Endothelial cell (in vitro differentiated cells): Measurements from ENCODE around the gene ST6GAL1. TPM values are rescaled to one million over a fixed set of nuclear protein-coding genes. Genes with fewer than 3 reads are reported as not detected.
A peak's percentile ranks its signal among the peaks of the same experiment; 100 is the strongest.
"Not testable (repeated sequence)": the region's sequence is repeated elsewhere in the genome, so short reads cannot be mapped to it uniquely, and the experiment has no call there.

Source experiments
- DNase-seq: peaks from one replicate; pipeline ENCODE4 v3.0.0; 2021; ENCODE audit warnings: low spot score
- H3K27ac Mint-ChIP-seq: one replicate; pipeline ENCODE4 v1.8.0; 2021; ENCODE audit warnings: mixed read lengths, inconsistent platforms; ENCODE audit not compliant: unreplicated experiment
- H3K27me3 Mint-ChIP-seq: one replicate; pipeline ENCODE4 v1.8.0; 2021; ENCODE audit warnings: mild to moderate bottlenecking, moderate library complexity, mixed read lengths, inconsistent platforms; ENCODE audit not compliant: unreplicated experiment
- H3K36me3 Mint-ChIP-seq: one replicate; pipeline ENCODE4 v1.8.0; 2021; ENCODE audit warnings: mild to moderate bottlenecking, low read depth, mixed read lengths, inconsistent platforms; ENCODE audit not compliant: unreplicated experiment
- H3K4me1 Mint-ChIP-seq: one replicate; pipeline ENCODE4 v1.8.0; 2021; ENCODE audit warnings: mild to moderate bottlenecking, mixed read lengths, inconsistent platforms; ENCODE audit not compliant: unreplicated experiment
- H3K4me3 Mint-ChIP-seq: one replicate; pipeline ENCODE4 v1.8.0; 2021; ENCODE audit warnings: mild to moderate bottlenecking, mixed read lengths, inconsistent platforms; ENCODE audit not compliant: unreplicated experiment
- H3K9me3 Mint-ChIP-seq: one replicate; pipeline ENCODE4 v1.8.0; 2021; ENCODE audit warnings: mixed read lengths, inconsistent platforms; ENCODE audit not compliant: unreplicated experiment
- total RNA-seq: library from RNA; stranded (reverse); fragmentation: NEBNext Ultra II Directional; extraction: Animal tissue kit (Norgen Biotek cat#: 25700); gene quantifications from one replicate; pipeline ENCODE4 v1.2.1, GENCODE V29; 2021; ENCODE audit not compliant: unreplicated experiment
- TF ChIP-seq, protein P1 (sequence below): fragments of 200-600 bp; sonication (generic); IDR thresholded peaks from one replicate; pipeline ENCODE4 v1.5.0; 2021; ENCODE audit warnings: antibody characterized with exemption; ENCODE audit not compliant: unreplicated experiment

The ST6GAL1 gene
- total RNA-seq, 1 donor from 2014 or later: 82.4 TPM

DNA sequence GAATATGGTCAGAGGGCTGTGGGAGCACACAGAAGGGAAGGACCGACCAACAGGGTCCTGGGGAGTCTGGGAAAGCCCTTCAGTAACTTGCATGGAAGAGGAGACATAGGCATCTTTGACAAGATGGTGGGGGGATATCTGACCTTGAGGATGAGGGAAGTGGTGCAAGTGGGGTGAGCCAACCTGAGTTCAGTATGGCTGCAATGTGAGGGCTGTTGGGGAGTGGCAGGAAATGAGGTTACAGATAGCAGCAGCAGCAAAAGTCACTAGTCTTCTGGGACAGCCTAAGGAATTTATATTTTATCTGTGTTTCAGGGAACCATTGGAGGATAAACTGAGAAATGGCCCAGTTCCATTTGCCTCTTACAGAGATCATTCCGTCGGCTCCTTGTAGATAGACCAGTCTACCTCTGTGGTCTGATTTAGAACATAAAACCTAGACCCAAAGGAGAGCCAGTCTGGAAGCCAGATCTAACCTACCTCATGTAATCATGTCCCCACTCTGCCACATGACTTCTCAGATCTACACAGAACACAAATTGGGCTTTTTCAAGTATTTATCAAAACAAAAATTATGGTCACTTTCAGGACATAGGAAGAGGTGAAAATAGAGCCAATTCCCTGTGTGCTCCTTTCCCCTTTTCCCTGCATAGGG lies 75.6 kb downstream of the ST6GAL1 start:
- peaks cover 16% of the 10 kb centered on the region for H3K36me3 Mint-ChIP-seq
- no peaks in the 10 kb centered on the region for H3K27me3 Mint-ChIP-seq
- no peak overlapping the region for H3K27ac Mint-ChIP-seq
- no peaks in the 10 kb centered on the region for H3K9me3 Mint-ChIP-seq
- H3K4me3 Mint-ChIP-seq: no peak overlapping the region
- peaks cover 5% of the 10 kb centered on the region for H3K4me1 Mint-ChIP-seq
- TF ChIP-seq, protein P1, sequence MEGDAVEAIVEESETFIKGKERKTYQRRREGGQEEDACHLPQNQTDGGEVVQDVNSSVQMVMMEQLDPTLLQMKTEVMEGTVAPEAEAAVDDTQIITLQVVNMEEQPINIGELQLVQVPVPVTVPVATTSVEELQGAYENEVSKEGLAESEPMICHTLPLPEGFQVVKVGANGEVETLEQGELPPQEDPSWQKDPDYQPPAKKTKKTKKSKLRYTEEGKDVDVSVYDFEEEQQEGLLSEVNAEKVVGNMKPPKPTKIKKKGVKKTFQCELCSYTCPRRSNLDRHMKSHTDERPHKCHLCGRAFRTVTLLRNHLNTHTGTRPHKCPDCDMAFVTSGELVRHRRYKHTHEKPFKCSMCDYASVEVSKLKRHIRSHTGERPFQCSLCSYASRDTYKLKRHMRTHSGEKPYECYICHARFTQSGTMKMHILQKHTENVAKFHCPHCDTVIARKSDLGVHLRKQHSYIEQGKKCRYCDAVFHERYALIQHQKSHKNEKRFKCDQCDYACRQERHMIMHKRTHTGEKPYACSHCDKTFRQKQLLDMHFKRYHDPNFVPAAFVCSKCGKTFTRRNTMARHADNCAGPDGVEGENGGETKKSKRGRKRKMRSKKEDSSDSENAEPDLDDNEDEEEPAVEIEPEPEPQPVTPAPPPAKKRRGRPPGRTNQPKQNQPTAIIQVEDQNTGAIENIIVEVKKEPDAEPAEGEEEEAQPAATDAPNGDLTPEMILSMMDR: no peak
- DNase-seq: no peak

DNA sequence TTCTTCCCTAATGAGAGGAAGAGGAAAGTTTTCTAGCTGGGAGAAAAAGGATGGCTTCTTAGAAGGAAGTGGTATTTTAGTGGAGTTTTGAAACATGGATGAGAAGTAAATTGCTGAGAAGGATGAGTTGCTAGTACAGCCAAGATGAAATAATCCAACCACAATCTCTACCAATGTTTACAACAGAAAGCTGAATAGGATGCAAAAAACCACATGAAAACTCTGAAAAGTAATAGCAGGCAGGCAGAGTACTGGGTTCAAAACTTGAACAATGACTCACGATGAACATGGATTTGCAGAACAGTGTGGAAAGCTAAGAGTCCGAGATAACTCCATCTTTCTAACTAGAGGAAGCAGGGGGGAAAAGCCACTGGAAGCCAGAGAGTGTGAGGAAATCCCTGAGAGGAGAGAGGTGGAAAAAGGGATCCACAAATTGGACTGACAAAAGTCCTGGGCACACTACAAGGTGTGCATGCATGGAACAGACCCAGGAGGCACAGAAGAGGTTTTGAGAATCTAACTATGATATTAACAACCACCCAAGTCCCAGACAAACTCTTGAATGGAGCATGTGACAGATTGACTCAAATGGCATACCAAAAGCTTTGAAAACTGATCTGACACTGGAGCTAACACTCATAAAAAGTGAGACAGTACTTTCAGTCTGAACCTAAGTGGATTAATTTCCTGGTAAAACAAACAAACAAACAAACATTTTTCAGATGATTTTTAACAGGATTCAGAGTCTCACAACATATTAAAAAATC lies 76.7 kb downstream of the ST6GAL1 start:
- DNase-seq: no peak
- Mint-ChIP-seq H3K9me3 (no peaks in the 10 kb centered on the region), H3K4me3 (peak overlapping the region; percentile 3), H3K27me3 (no peaks in the 10 kb centered on the region), H3K27ac (no peak overlapping the region), H3K36me3 (peaks cover 16% of the 10 kb centered on the region), H3K4me1 (peaks cover 8% of the 10 kb centered on the region)
- TF ChIP-seq, protein P1: no peak

DNA sequence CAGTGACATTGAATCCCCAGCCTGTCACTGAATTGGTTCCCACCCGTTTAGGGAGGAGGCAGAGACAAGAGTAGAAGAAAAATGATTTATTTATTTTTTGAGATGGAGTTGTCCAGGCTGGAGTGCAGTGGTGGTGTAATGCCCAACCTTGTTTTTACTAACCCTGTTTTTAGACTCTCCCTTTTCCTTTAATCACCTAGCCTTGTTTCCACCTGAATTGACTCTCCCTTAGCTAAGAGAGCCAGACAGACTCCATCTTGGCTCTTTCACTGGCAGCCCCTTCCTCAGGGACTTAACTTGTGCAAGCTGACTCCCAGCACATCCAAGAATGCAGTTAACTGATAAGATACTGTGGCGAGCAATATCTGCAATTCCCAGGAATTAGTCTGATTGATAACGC lies 80.1 kb downstream of the ST6GAL1 start:
- DNase-seq, H3K27me3 Mint-ChIP-seq, H3K4me3 Mint-ChIP-seq, H3K27ac Mint-ChIP-seq, H3K9me3 Mint-ChIP-seq: not testable (repeated sequence)
- peaks cover 19% of the 10 kb centered on the region for H3K36me3 Mint-ChIP-seq
- H3K4me1 Mint-ChIP-seq: peaks cover 18% of the 10 kb centered on the region

DNA sequence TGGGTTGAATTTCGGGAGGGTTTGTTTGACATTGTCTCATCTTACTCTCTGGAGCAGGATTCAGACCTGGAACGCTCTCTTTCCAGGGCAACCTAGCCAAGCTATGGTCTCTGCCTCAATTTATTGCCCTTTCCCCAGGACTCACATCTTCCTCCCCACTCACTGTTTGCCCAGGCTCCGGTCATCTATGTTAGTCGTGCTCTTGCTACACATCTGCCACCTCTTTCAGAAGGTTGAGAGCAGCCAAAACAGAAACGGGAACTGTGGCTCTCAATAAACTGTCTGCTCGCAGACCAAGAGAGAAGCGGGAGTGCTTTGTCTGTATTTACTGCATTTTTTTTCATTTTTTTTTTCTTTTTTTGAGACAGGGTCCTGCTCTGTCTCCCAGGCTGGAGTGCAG lies 81.6 kb downstream of the ST6GAL1 start:
- no peak overlapping the region for H3K4me3 Mint-ChIP-seq
- no peaks in the 10 kb centered on the region for H3K9me3 Mint-ChIP-seq
- DNase-seq: no peak
- peaks cover 19% of the 10 kb centered on the region for H3K36me3 Mint-ChIP-seq
- H3K4me1 Mint-ChIP-seq: peaks cover 13% of the 10 kb centered on the region
- no peak overlapping the region for H3K27ac Mint-ChIP-seq
- H3K27me3 Mint-ChIP-seq: peaks cover 2% of the 10 kb centered on the region
- TF ChIP-seq, protein P1: no peak

DNA sequence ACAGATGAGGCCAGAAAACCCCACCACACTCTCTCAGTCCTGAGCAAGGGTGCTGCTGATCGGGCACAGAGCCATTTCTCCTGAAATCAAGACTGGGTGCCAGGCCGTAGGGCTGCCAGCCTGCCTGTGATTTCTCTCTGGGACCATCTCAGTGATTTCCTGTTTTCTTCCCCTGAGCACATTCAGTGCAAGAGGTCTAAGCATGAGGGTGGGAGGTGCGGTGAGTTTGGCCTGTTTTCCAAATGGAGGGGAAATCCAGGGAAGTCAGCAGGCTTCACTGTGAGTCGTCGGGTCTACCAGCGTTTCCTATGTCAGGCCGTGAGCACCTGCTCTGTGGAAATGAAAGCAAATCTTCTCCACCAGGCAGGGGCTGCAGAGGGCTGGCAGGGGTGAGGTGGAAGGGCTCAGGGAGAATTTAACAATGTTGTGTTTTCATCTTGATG lies 82.3 kb downstream of the ST6GAL1 start:
- peak overlapping the region; percentile 57 for H3K27ac Mint-ChIP-seq
- peak; percentile 14 for DNase-seq
- H3K4me1 Mint-ChIP-seq: peaks cover 15% of the 10 kb centered on the region
- H3K9me3 Mint-ChIP-seq: no peaks in the 10 kb centered on the region
- H3K4me3 Mint-ChIP-seq: peak overlapping the region; percentile 76
- H3K36me3 Mint-ChIP-seq: peaks cover 15% of the 10 kb centered on the region
- TF ChIP-seq, protein P1: no peak
- peaks cover 2% of the 10 kb centered on the region for H3K27me3 Mint-ChIP-seq
